ENCODE data around the gene NIPAL3.
"Not testable (repeated sequence)": the region's sequence is repeated elsewhere in the genome, so short reads cannot be mapped to it uniquely, and the experiment has no call there.

Gene NIPAL3

DNA sequence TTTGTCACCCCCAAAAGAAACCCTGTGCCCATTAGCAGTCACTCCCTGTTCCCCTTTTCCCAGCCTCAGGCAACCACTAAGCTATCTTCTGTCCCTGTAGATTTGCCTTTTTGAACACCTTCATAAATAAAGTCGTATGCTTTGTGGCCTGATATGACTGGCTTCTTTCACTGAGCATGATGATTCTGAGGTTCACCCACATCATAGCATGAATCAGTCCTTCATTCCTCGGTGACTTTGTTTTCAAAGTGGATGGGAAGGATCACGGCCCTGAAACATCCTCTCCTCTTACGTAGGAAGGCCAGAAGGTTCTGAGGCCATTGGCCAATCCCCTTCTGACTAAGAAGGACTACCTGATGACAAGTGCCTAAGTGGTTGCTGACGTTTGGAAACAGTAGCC lies 39.1 kb downstream of the NIPAL3 start:
- DNase-seq (ENCODE audit: insufficient read length, low spot score) (no peak), FAIRE-seq (no peak)

GRCh38 chr1:24455272-24455671 lies 39.7 kb downstream of the NIPAL3 start:
- FAIRE-seq = no peak
- no peak for DNase-seq (ENCODE audit: insufficient read length, low spot score)

DNA sequence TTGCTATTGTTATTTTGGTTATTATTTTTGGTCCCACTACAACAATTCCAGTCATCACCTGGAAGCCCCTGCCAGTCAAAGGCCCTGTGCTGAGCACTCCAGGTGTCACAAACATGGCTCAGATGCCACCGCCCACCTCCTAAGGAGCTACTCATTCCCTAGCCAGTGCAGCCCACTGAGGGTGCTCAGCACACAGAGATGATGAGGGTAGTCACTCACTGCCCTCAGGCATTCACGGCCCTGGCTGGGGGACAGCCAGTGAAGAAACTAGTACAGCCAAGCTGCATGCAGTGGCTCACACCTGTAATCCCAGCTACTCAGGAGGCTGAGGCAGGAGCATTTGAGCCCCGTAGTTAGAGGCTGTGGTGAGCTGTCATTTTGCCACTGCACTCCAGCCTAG lies 42.3 kb downstream of the NIPAL3 start:
- DNase-seq (ENCODE audit: insufficient read length, low spot score) = no peak
- FAIRE-seq = no peak

DNA sequence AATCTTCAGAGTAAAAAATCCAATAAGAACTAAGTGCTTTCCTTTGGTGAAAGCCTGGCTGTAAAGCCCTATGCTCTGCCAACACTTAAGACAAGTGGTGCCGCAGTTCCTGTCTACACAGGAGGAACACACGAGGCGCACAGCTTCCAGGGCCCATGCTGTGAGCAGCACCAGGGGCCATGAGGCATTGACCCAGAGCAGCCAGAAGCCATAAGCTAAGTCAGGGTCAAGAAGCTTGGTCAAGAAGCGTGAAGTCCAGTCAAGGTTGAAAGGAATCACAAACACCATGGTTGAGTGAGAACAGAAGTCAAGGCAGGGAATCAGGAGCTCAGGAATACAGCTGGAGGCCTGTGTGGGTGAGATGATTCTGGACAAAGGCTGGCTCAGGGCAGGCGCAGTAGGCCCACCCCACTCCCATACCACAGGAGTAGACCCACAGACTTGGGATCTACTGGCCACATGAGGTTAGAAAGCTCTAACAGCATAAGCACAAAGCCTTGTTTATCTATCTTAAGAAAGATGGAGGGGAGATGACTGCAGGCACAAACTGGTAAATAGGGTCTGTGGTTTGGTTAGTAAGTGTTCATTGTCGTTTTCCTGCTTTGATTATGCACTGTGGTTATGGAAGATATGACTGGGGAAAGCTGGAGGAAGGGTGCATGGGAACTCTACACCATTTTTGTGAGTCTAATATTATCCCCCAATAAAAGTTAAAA lies 44.1 kb downstream of the NIPAL3 start:
- DNase-seq (ENCODE audit: insufficient read length, low spot score) (no peak), FAIRE-seq (no peak)

DNA sequence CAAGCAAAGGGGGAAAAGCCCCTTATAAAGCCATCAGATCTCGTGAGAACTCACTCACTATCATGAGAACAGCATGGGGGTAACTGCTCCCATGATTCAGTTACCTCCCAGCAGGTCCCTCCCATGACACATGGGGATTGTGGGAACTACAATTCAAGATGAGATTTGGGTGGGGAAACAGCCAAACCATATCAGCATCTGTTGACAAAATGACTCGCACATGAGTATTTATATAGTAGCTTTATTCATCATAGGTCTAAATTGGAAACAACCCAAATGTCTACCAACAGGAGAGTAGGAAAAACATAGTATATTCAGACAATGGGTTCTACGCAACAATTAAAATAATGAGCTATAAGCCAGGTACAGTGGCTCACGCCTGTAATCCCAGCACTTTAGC lies 46.5 kb downstream of the NIPAL3 start:
- DNase-seq (ENCODE audit: insufficient read length, low spot score); FAIRE-seq: not testable (repeated sequence)

DNA sequence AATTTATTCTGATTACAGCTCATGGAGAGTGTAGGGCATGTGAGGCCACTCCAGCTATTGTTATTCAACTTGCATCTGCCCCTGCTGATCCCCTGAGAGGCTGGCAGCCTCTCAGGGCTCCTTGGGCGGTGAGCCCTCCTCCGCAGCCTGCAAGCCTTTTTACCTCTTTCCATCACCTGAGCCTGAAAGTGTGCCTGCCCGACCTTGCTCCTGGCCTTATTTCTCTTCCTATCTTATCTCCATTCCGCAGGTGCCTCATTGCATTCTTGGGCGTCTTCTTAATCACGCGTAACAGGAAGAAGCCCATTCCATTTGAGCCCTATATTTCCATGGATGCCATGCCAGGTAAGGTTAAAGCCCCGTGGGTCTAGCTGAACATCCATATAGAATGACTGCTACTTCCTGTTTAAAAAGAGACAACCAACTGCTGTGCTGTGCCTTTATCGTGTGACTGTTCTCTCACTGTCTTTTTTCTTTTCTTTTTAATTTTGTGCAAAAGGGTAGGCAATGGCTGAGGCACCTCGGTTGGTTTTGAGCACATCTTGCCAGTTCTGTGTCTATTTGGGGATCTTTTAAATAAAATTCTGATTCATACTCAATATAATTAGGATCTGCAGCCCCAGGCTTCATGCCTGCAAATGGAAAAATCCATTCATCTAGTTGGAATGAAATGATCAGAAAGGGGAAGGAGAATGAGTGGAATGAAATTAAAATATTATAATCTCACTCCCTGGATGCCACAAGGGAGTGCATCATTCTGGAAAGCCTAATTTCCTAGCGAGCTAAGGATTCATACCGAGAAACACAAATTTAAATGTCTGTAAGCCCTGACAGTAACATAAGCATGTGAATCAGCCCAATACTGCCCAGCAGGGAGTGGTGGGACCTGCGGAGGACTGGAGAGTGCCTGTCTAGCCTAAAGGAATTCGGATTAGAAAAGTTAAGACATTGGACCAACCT lies 48.5 kb downstream of the NIPAL3 start:
- no peak for FAIRE-seq
- DNase-seq (ENCODE audit: insufficient read length, low spot score) = no peak

DNA sequence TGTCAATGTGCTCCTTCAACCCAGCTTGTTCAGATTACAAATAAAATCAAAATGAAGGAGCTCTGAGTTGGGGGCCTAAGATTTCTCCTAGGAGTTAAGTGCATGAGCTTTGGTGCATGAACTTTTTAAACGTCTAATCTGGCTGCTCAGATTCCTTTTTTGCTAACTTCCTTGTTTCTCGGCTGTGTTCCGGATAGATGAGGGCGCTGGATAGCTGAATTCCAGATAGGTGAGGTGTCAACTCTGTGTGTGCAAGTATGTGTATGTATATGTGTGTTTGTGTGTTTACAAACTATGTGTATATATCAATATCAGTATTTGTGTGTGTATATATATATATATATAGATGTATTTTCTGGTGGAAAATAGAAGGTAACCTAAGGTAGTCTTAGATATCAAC lies 49.5 kb downstream of the NIPAL3 start:
- FAIRE-seq = no peak
- no peak for DNase-seq (ENCODE audit: insufficient read length, low spot score)

- DNase-seq (ENCODE audit: insufficient read length, low spot score) (no peak), FAIRE-seq (no peak)
These were observed 50.0 kb downstream of the NIPAL3 start for GRCh38 chr1:24465638-24466037.

GRCh38 chr1:24468685-24469316 lies 53.2 kb downstream of the NIPAL3 start:
- no peak for FAIRE-seq
- no peak for DNase-seq (ENCODE audit: insufficient read length, low spot score)

DNA sequence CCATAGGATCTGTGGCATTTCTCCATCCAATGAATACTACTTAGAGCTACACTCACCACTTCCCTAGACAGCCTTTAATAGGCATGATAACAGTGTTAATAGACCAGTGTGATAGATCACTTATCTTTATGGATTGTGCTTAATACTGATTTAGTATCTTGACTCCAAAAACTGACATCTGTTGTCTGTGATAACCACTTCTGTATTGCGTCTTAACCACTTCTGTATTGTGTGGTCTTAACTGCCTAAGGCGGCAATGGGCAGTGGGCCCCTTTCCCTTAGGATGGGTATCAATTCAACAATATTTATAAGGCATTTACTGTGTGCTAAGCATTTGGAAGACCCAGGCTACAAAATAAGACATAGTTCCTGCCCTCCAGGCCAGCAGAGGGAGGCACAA lies 55.0 kb downstream of the NIPAL3 start:
- no peak for DNase-seq (ENCODE audit: insufficient read length, low spot score)
- no peak for FAIRE-seq

GRCh38 chr1:24472527-24473251 lies 57.1 kb downstream of the NIPAL3 start:
- no peak for FAIRE-seq
- no peak for DNase-seq (ENCODE audit: insufficient read length, low spot score)

- FAIRE-seq = no peak
- DNase-seq (ENCODE audit: insufficient read length, low spot score) = no peak
These were observed 58.6 kb downstream of the NIPAL3 start for GRCh38 chr1:24474193-24474592.

- FAIRE-seq (no peak), DNase-seq (ENCODE audit: insufficient read length, low spot score) (no peak)
These were observed 60.1 kb downstream of the NIPAL3 start for GRCh38 chr1:24475700-24476099.

GRCh38 chr1:24476571-24476970 lies 61.0 kb downstream of the NIPAL3 start:
- no peak for DNase-seq (ENCODE audit: insufficient read length, low spot score)
- FAIRE-seq = no peak

DNA sequence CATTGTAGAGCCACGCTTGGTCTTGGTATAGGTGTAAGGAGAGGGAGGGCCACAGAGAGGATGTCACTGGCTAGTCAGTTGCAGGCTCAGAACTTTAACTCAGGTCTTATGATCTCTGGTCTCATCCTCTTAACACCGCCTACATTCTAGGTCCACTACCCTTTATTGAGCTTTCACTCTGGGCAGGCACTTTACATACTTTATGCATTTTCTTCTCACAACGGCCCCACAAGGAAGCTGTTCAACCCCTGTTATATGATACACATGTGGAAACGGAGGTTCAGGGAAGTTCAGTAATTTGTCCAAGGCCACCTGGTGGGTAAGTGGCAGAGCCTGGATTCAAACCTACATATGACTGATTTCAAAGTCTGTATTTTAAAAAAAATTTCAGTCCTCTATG lies 61.7 kb downstream of the NIPAL3 start:
- FAIRE-seq (no peak), DNase-seq (ENCODE audit: insufficient read length, low spot score) (no peak)

- DNase-seq (ENCODE audit: insufficient read length, low spot score) = peak; percentile 52
- peak; percentile 75 for FAIRE-seq
These were observed 65.5 kb downstream of the NIPAL3 start for GRCh38 chr1:24481101-24481500.

GRCh38 chr1:24481843-24482610 lies 66.4 kb downstream of the NIPAL3 start:
- no peak for DNase-seq (ENCODE audit: insufficient read length, low spot score)
- no peak for FAIRE-seq

GRCh38 chr1:24483441-24483840 lies 67.8 kb downstream of the NIPAL3 start:
- FAIRE-seq (no peak), DNase-seq (ENCODE audit: insufficient read length, low spot score) (no peak)

DNA sequence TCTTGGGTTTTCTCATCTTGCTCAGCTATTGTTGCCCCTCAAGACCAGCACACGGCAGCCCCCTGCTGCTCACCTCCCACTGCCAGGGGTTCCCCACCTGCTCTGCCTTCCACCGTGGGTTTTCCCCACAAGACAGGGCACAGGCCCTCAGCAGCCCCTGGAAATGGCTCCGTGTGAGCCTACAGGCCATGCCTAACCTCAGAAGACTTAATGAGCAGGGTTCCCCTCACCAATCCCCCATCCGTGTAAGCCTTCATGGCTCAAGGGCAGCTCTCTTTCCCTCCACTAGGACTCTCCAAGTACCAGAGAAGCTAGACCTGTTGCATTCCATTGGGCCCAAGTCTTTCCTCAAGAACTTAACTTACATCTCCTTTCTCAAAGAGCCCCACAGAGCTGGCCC lies 68.6 kb downstream of the NIPAL3 start:
- no peak for DNase-seq (ENCODE audit: insufficient read length, low spot score)
- FAIRE-seq = no peak
